ENCODE measurements around the gene ABL1.

The ABL1 gene

DNA sequence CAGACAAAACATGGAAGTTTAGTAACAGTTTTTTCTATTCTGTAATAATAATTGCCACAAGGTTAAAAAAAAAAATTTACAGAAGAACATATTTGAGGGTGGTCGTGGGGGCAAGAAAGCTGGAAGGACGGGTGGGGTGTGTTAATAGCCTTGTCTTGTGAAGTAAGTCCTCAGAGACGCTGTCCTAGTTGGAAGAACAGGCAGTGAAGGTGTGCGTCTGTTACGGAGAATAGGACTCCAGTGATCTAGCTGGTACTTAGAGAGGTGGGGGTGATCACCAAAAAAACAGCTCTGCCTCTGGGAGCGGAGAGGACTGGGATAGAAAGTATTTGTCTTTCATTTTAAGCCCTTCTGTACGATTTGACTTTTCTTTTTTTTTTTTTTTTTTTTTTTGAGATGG is 17.7 kb downstream of the ABL1 start:
- TF ChIP-seq, protein P1, sequence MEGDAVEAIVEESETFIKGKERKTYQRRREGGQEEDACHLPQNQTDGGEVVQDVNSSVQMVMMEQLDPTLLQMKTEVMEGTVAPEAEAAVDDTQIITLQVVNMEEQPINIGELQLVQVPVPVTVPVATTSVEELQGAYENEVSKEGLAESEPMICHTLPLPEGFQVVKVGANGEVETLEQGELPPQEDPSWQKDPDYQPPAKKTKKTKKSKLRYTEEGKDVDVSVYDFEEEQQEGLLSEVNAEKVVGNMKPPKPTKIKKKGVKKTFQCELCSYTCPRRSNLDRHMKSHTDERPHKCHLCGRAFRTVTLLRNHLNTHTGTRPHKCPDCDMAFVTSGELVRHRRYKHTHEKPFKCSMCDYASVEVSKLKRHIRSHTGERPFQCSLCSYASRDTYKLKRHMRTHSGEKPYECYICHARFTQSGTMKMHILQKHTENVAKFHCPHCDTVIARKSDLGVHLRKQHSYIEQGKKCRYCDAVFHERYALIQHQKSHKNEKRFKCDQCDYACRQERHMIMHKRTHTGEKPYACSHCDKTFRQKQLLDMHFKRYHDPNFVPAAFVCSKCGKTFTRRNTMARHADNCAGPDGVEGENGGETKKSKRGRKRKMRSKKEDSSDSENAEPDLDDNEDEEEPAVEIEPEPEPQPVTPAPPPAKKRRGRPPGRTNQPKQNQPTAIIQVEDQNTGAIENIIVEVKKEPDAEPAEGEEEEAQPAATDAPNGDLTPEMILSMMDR (IDR thresholded peaks at IDR 0.05), result no peak

DNA sequence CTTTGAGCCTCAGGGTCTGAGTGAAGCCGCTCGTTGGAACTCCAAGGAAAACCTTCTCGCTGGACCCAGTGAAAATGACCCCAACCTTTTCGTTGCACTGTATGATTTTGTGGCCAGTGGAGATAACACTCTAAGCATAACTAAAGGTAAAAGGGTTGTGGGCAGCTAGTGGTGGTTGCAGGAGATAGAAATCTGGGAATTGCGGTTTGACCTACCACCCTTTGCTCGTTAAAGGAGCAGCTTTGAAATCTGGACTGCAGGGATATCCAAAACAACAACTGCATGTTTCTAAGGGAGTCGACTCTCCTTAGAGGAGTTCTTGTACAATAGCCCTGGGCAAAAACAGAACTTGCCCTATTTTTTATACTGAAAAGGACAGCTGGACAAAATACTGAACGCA is 19.0 kb downstream of the ABL1 start:
- TF ChIP-seq, protein P1 (IDR thresholded peaks at IDR 0.05), result no peak

DNA sequence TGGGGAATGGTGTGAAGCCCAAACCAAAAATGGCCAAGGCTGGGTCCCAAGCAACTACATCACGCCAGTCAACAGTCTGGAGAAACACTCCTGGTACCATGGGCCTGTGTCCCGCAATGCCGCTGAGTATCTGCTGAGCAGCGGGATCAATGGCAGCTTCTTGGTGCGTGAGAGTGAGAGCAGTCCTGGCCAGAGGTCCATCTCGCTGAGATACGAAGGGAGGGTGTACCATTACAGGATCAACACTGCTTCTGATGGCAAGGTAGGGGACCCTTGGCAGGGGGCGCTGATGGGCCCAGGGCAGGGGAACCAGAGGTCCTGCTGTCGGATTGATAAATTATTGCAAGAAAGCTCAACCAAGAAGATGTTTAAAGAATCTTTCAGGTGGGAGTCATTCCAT is 19.8 kb downstream of the ABL1 start:
- TF ChIP-seq, protein P1 (IDR thresholded peaks at IDR 0.05), result no peak

DNA sequence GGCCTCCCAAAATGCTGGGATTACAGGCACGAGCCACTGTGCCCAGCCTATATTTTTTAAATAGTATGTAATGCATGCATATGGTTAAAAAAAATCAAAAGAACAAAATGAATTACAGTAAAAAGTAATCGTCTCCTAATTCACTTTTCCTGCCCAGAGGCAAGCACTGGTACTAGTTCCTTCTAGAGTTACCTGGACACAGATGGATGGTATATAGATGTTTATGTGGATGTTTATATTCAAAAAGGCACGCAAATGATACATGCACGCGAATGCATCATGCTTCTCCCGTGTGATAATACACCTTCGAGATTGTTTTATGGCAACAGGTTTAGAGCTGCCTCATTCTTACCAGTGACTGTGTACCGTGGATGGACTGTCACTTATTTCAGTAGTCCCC is 21.4 kb downstream of the ABL1 start:
- TF ChIP-seq, protein P1 (IDR thresholded peaks at IDR 0.05), result no peak

DNA sequence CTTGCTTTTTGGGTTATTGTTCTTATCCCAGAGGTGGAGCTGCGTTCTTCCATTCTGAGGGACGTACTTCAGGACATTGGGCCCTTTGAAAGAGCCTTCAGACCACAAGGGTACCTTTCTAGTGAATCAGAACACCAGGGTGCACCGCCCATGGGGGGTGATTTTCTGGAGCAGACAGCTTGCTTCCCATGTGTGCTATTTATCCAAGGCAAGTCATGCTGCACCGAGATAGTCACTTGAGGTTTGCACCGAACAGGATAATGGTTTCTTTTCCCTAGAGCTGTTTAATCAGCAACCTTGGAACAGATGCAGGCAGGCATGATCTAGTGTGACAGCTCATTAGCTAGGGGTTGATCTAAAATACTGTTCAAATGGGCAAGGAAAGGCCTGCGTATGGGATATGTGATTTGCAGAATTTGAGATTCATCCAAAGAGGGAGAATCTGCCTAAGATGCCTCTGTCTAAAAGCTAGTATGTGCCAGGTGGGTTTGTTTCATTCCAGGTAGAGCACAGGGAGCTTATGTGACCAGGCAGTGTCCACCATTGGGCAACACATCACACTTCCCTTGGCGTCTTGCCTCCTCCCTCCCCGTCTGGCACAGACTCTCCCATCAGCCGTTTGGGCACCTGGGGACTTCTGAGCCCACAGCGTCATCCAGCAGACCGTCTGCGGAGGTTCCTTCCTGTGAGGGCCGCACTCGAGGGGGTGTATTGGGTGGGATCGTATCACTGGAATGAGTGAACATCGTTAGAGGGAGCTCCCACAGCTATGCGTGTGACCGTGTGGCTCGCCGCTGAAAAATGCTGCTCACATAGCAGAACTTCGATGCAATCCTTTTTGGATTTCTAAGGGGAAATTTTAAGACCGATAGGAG is 23.0 kb downstream of the ABL1 start:
- TF ChIP-seq, protein P1 (IDR thresholded peaks at IDR 0.05), result no peak

DNA sequence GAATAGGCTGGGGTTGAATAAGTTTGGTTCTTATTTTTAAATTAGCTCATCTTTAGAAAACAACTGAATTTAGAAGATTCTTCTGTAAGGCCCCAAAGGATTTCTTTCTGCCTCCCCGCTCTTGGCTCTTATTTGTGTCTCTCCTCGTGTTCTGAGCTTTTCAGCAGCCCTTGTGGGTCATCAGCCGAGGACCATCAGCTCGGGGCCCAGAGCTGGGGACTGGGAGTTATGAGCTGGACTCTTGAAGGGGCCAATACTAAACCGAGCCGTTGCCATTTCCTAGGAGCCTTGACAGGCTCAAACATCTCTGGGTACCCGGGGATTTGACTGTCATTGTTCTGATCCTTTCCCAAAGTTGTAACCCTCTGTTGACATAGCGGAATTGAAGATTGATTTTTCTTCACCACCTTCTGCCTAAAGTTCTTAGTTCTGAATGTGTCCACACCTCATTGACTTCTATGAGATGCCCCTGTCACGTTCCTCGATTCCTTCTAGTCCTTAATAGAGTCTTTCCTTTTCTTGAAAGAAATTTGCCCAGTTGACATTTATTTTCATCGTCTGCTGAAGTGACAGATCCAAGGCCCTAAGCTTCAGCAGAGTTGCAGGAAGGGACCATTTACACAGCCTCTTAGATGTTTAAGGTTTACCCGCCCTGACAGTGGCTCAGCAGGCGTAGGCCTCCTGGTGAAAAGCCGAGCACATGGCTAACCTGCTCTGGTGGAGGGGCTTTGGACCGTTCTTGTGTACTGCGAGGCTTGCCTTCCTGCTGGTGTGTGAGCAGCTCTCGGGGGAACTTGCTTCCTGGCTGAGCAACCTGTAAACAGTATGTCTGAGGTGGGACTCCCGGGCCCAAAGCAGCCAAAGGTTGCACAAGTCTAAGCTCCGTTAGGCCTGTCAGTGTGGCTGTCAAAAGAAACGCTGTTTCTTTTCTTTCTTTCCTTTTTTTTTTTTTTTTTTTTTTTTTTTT is 24.0 kb downstream of the ABL1 start:
- TF ChIP-seq, protein P1 (IDR thresholded peaks at IDR 0.05), result no peak

DNA sequence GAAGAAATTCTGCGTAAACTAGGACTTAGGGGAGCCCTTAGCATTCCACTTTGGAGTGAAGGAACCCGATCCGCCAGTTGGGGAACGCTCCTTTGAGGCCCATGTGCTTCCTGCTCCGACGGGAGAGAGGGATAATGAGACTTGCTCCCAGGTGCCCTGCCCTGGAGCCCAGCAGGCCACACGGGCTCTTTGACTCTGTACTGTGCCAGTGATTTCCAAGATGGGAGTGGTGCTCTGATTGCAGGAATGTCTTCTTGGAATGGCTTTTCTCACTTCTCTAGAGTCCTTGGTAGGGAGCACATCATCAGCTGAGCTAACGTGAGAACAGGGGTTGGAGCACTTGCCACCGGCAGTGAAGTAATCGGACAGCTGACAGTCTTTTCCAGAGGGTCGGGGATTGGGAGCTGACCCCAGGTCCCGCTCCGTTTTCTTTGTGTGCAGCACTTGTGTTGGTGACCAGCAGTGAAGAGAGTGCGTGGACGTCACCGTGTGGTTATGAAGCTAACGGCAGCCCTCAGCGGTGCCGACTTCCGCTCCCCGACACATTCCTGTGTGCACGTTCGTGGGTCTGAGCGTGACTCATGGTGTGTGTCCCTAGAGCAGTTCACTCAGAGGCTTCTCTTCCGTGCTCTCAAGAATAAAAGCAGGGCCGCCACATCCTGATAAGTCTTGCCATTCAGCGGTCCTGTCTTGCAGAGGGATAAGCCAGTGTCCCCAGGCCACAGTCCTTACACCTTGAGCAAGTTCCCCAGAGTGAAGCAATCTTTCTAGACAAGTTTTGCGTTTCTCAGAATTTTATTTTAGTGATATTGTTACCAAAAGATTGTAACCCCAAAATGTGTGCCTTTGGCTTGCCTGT is 25.6 kb downstream of the ABL1 start:
- TF ChIP-seq, protein P1 (IDR thresholded peaks at IDR 0.05), result no peak
